Measurements from ENCODE around the gene CPNE5. TPM values are rescaled to one million over a fixed set of nuclear protein-coding genes. Genes with fewer than 3 reads are reported as not detected.

The CPNE5 gene
- 1 to 10 TPM in 3 of 5 experiments, under 1 TPM in 1, not detected in 1; 0.27 to 5.1 (median 2.4) TPM for total RNA-seq
- under 1 TPM; 0.09 to 0.52 TPM for polyA plus RNA-seq
- not detected for total RNA-seq

DNA sequence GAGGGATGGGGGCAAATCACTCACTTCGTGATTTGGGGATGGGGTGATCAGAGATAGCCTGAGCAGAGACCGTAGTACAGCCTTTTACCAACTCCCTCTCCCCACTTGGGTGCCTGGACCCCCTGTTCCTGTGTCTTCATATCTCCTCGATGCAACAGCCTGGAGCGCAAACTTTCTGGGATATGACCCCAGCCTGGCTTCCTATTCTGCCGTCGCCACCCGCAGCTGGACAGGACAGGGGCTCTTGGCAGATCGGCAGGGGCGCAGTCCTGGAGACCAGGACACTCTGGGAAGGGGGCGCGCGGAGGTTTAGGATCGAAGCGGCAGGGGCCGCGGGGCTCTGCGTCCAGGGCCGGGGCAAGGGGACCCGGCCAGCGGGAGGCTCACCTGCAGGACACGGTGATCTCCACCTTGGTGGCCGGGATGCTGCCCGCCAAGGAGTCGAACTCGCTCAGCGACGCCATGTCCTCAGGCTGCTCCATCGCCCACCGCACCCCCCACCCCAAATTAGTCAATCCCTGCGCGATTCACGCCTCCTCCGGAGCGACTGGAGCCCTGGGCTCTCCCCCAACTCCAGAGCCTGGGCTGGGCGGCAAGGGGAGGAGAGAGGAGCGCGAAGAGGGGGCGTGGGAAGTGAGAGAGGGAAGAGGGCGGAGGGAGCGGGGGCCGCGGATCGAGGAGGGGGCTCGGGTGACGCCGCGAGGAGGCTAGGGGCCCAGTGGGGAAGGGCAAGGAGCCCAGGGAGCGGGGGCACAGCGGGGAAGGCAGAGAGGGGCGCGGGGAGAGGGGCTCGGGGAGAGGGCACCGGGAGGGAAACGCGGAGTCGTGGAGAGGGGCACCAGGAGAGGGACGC lies at the start of gene CPNE5:
CPNE5 (minus strand) TSS at position 549 of the 853 bp plus-strand sequence; CDS start at position 482, 67 bp downstream.
- intact Hi-C loops (cut with micrococcal nuclease): no loop called here
- no peak within 1 kb of the TSS for H3K27ac ChIP-seq (ENCODE audit: low read depth, low read length)
- peaks cover 0 to 1% (median 0%) of the 10 kb centered on the region in 11 donors for H3K9me3 Mint-ChIP-seq
- H3K27me3 ChIP-seq (ENCODE audit: control insufficient read depth in 2 of 2, insufficient read depth in 2 of 2, low read length in 2 of 2): peaks cover 4 to 24% of the 10 kb centered on the region in 2 donors
- peaks cover 3 to 5% of the 10 kb centered on the region in 2 donors for H3K4me1 ChIP-seq (ENCODE audit: control insufficient read depth in 2 of 2, insufficient read depth in 2 of 2, low read length in 2 of 2)
- H3K4me3 Mint-ChIP-seq: peak within 1 kb of the TSS; percentile 72 to 85 (median 78)
- no peaks in the 10 kb centered on the region for H3K9me3 ChIP-seq (ENCODE audit: control insufficient read depth in 2 of 3, low read length in 3 of 3)
- H3K36me3 Mint-ChIP-seq: peaks cover 0 to 3% (median 0%) of the 10 kb centered on the region in 5 donors
- H3K36me3 ChIP-seq (ENCODE audit: control insufficient read depth in 2 of 3, insufficient read depth in 3 of 3, low read length in 3 of 3): no peaks in the 10 kb centered on the region
- ATAC-seq (no peak), DNase-seq (peak in 1 of 9 donors; percentile 34)
- H3K4me3 ChIP-seq (ENCODE audit: low read length): peak within 1 kb of the TSS; percentile 47
- peaks cover 19 to 51% (median 22%) of the 10 kb centered on the region in 5 donors for H3K27me3 Mint-ChIP-seq
- peaks cover 0 to 14% (median 13%) of the 10 kb centered on the region in 7 donors for H3K4me1 Mint-ChIP-seq
- CTCF ChIA-PET: no interaction called here
- peak within 1 kb of the TSS in 3 of 9 donors; percentile 14 to 64 (median 53) for H3K27ac Mint-ChIP-seq
- POLR2A ChIA-PET: no interaction called here

DNA sequence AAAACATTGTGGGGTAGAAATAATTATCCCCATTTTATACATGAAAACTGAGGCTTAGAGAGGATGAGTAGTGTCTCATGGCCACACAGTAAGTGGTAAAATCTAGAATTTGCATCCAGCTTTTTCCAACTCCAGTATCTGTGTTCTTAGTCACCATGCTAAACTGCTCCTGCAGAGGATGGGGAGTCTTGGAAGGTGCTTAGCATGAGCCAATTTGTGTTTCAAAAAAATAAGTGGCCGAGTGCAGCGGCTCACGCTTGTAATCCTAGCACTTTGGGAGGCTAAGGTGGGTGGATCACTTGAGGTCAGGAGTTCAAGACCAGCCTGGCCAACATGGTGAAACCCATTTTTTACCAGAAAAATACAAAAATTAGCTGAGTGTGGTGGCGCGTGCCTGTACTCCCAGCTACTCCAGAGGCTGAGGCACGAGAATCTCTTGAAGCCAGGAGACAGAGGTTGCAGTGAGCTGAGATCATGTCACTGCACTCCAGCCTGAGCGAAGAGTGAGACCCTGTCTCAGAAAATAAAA lies 48.9 kb upstream of the CPNE5 start:
- peaks cover 16 to 24% of the 10 kb centered on the region in 2 donors for H3K4me1 ChIP-seq (ENCODE audit: control insufficient read depth in 2 of 2, insufficient read depth in 2 of 2, low read length in 2 of 2)
- peaks cover 27 to 50% (median 39%) of the 10 kb centered on the region in 7 donors for H3K4me1 Mint-ChIP-seq
- no peak for ATAC-seq
- peaks cover 0 to 1% (median 0%) of the 10 kb centered on the region in 11 donors for H3K9me3 Mint-ChIP-seq
- intact Hi-C loops (cut with micrococcal nuclease): loop anchor here in 1 of 2 donors (5.0 kb wide), 1 partner anchor 809 kb away; the partner anchor contains the start of gene MDGA1
- CTCF ChIA-PET: interaction anchor here (1.7 to 1.8 kb wide), 2 partner anchors 25 to 130 kb away, joined by 4 to 5 read pairs; no protein-coding TSS in a partner anchor
- H3K27ac Mint-ChIP-seq: peak overlapping the region in 3 of 9 donors; percentile 8 to 29 (median 22)
- no peaks in the 10 kb centered on the region for H3K27me3 ChIP-seq (ENCODE audit: control insufficient read depth in 2 of 2, insufficient read depth in 2 of 2, low read length in 2 of 2)
- no peaks in the 10 kb centered on the region for H3K9me3 ChIP-seq (ENCODE audit: control insufficient read depth in 2 of 3, low read length in 3 of 3)
- no peaks in the 10 kb centered on the region for H3K36me3 ChIP-seq (ENCODE audit: control insufficient read depth in 2 of 3, insufficient read depth in 3 of 3, low read length in 3 of 3)
- DNase-seq: no peak
- no peak overlapping the region for H3K4me3 ChIP-seq (ENCODE audit: low read length)
- H3K4me3 Mint-ChIP-seq: no peak overlapping the region
- H3K36me3 Mint-ChIP-seq: peaks cover 0 to 8% (median 0%) of the 10 kb centered on the region in 5 donors
- POLR2A ChIA-PET: interaction anchor here (1.5 to 1.6 kb wide), 2 partner anchors 16 to 18 kb away, joined by 5 read pairs; no protein-coding TSS in a partner anchor
- no peaks in the 10 kb centered on the region for H3K27me3 Mint-ChIP-seq
- H3K27ac ChIP-seq (ENCODE audit: low read depth, low read length): no peak overlapping the region

DNA sequence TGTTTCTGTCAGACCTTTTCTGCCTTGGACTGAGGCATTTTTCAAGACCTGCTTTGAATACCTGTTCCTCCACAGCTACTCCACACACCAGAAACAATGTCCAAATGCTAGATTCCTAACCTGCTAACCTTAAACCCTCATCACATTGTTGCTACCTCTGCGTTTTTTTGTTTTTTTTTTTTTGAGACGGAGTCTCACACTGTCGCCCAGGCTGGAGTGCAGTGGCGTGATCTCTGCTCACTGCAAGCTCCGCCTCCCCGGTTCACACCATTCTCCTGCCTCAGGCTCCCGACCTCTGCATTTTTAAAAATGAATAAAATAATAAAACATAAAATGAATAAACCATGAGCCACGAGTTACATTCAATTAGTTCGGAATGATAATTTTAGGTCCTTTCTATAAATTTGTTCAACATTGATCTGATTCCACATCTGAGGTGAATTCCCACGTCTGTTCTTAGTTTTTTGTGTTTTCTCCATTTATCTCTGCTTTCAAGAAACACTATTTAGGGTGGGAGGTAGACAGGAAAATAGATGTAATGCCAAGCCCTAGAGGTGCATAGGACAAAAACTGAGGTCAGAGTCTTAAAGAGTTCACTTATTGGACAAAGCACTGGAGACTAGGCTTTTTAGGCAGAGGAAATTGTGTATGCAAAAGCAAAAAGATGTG lies 47.8 kb upstream of the CPNE5 start:
- peak overlapping the region; percentile 1 to 95 (median 90) for H3K27ac Mint-ChIP-seq
- H3K27ac ChIP-seq (ENCODE audit: low read depth, low read length): peak overlapping the region; percentile 81
- intact Hi-C loops (cut with micrococcal nuclease): loop anchor here in 1 of 2 donors (5.0 kb wide), 1 partner anchor 810 kb away; the partner anchor contains the start of gene MDGA1
- ATAC-seq: no peak
- H3K4me3 Mint-ChIP-seq: peak overlapping the region; percentile 48 to 91 (median 88)
- H3K36me3 Mint-ChIP-seq: peaks cover 0 to 8% (median 0%) of the 10 kb centered on the region in 5 donors
- peaks cover 0 to 1% (median 0%) of the 10 kb centered on the region in 11 donors for H3K9me3 Mint-ChIP-seq
- H3K4me1 Mint-ChIP-seq: peaks cover 27 to 50% (median 39%) of the 10 kb centered on the region in 7 donors
- H3K27me3 Mint-ChIP-seq: no peaks in the 10 kb centered on the region
- H3K27me3 ChIP-seq (ENCODE audit: control insufficient read depth in 2 of 2, insufficient read depth in 2 of 2, low read length in 2 of 2): no peaks in the 10 kb centered on the region
- H3K4me1 ChIP-seq (ENCODE audit: control insufficient read depth in 2 of 2, insufficient read depth in 2 of 2, low read length in 2 of 2): peaks cover 16 to 24% of the 10 kb centered on the region in 2 donors
- POLR2A ChIA-PET: no interaction called here
- H3K9me3 ChIP-seq (ENCODE audit: control insufficient read depth in 2 of 3, low read length in 3 of 3): no peaks in the 10 kb centered on the region
- H3K4me3 ChIP-seq (ENCODE audit: low read length): peak overlapping the region; percentile 96
- CTCF ChIA-PET: no interaction called here
- H3K36me3 ChIP-seq (ENCODE audit: control insufficient read depth in 2 of 3, insufficient read depth in 3 of 3, low read length in 3 of 3): no peaks in the 10 kb centered on the region
- DNase-seq: no peak

DNA sequence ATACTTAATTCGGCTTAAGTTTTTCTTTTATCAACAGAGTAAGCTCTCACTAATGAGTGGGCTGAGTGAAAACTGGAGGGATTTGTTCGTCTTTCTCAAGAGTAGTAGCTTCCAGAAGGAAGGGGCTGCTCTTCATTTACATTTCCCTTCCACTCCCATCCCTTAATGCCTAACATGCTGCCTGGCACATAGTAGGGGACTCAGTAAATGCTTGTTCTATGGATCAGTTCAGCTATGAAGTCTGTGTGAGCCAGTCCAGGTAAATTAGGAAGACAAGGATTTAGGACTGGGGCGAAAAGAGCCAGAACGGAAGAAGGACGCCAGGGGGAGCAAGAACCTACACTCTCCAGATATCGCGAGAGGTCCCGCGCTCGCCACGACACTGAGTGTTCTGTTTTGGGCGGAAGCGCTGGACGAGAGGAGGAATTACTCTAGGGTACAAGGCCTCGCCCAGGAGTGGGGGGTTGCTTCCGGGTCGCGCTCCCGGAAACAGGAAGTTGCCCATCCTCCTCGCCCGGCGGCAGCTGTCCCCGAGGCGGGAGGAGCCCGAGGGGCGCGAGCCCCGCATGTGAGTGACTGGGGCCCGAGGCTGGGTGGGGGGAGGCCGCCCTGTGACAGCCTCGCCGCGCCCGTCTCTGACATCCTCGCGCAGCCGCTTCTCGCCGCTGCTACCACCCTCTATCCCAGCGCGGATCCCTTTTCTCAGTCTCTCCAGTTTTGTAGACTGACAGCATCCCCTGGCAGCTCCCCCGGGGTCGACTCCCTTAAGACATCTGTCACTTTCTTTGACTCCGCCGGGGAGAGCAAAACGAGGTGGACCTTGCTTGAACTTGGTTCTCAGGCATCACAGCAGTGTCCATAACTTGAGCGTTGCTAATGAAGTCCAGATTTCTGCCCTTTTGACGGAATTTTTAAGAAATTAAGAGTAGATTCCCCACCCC lies 46.5 kb upstream of the CPNE5 start, which contains the start of gene C6orf89:
C6orf89 (plus strand) TSS at position 492 of the 941 bp plus-strand sequence. CDS start 13,493 bp downstream, outside the sequence.
- Mint-ChIP-seq H3K4me1 (peaks cover 25 to 47% (median 39%) of the 10 kb centered on the region in 7 donors), H3K36me3 (peaks cover 0 to 3% (median 0%) of the 10 kb centered on the region in 5 donors), H3K27me3 (no peaks in the 10 kb centered on the region), H3K4me3 (peak within 1 kb of the TSS; percentile 83 to 92 (median 90)), H3K27ac (peak within 1 kb of the TSS; percentile 90 to 97 (median 95)), H3K9me3 (peaks cover 0 to 1% (median 0%) of the 10 kb centered on the region in 11 donors)
- Histone ChIP-seq H3K4me3 (ENCODE audit: low read length) (peak within 1 kb of the TSS; percentile 96), H3K4me1 (ENCODE audit: control insufficient read depth in 2 of 2, insufficient read depth in 2 of 2, low read length in 2 of 2) (peaks cover 16 to 24% of the 10 kb centered on the region in 2 donors), H3K27ac (ENCODE audit: low read depth, low read length) (peak within 1 kb of the TSS; percentile 81), H3K9me3 (ENCODE audit: control insufficient read depth in 2 of 3, low read length in 3 of 3) (no peaks in the 10 kb centered on the region), H3K27me3 (ENCODE audit: control insufficient read depth in 2 of 2, insufficient read depth in 2 of 2, low read length in 2 of 2) (no peaks in the 10 kb centered on the region), H3K36me3 (ENCODE audit: control insufficient read depth in 2 of 3, insufficient read depth in 3 of 3, low read length in 3 of 3) (no peaks in the 10 kb centered on the region)
- ChIA-PET CTCF (interaction anchor here (0.6 to 3.9 kb wide), 18 partner anchors 11 to 387 kb away, joined by 3 to 51 read pairs (median 5); partner anchors contain the start of genes MTCH1 and PPIL1), POLR2A (interaction anchor here (0.5 to 4.2 kb wide), 17 partner anchors 11 to 324 kb away, joined by 3 to 45 read pairs (median 4); partner anchors contain the start of genes MTCH1, PI16 and PPIL1)
- peak; percentile 86 to 98 (median 95) for DNase-seq
- peak; percentile 100 for ATAC-seq
- intact Hi-C loops (cut with micrococcal nuclease): loop anchor here (1.0 to 5.0 kb wide), 13 partner anchors 10 to 858 kb away; partner anchors contain the start of genes MTCH1 (in 2 of the 2), CMTR1 (in 1 of the 2), MAPK14 (in 1 of the 2) and MDGA1 (in 1 of the 2)

DNA sequence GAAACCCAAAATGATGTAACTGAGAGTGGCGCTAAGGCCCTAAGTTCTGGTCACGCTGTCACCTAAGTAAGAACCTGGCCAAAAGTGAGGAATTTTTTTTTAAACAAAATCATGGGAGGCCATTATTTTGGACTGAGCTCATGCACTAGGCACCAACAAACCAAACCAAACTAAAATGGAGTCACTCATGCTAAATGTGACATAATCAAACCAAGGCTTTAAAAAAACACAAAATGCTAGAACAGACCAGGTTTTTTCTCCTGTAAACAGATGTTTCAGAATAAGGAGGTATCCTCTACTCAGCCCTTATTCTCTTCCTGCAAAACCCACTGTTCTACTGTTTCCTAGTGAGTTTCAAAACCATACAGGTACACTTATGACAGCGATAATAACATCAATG lies 45.4 kb upstream of the CPNE5 start:
- intact Hi-C loops (cut with micrococcal nuclease): loop anchor here (1.0 to 5.0 kb wide), 13 partner anchors 9 to 857 kb away; partner anchors contain the start of genes MTCH1 (in 2 of the 2), CMTR1 (in 1 of the 2), MAPK14 (in 1 of the 2) and MDGA1 (in 1 of the 2)
- H3K27ac Mint-ChIP-seq: peak overlapping the region in 6 of 9 donors; percentile 8 to 97 (median 81)
- H3K4me1 Mint-ChIP-seq: peaks cover 24 to 40% (median 35%) of the 10 kb centered on the region in 7 donors
- Histone ChIP-seq H3K4me3 (ENCODE audit: low read length) (no peak overlapping the region), H3K36me3 (ENCODE audit: control insufficient read depth in 2 of 3, insufficient read depth in 3 of 3, low read length in 3 of 3) (no peaks in the 10 kb centered on the region), H3K27ac (ENCODE audit: low read depth, low read length) (peak overlapping the region; percentile 81), H3K9me3 (ENCODE audit: control insufficient read depth in 2 of 3, low read length in 3 of 3) (no peaks in the 10 kb centered on the region), H3K4me1 (ENCODE audit: control insufficient read depth in 2 of 2, insufficient read depth in 2 of 2, low read length in 2 of 2) (peaks cover 16 to 24% of the 10 kb centered on the region in 2 donors), H3K27me3 (ENCODE audit: control insufficient read depth in 2 of 2, insufficient read depth in 2 of 2, low read length in 2 of 2) (no peaks in the 10 kb centered on the region)
- peaks cover 0 to 3% (median 0%) of the 10 kb centered on the region in 5 donors for H3K36me3 Mint-ChIP-seq
- ATAC-seq: no peak
- H3K27me3 Mint-ChIP-seq: peaks cover 0 to 3% (median 0%) of the 10 kb centered on the region in 5 donors
- CTCF ChIA-PET: interaction anchor here (0.7 to 3.9 kb wide), 11 partner anchors 10 to 388 kb away, joined by 3 to 51 read pairs (median 6); partner anchors contain the start of genes MTCH1 and PPIL1
- POLR2A ChIA-PET: interaction anchor here (1.1 to 4.2 kb wide), 8 partner anchors 10 to 133 kb away, joined by 4 to 45 read pairs (median 6); partner anchors contain the start of genes MTCH1, PI16 and PPIL1
- peaks cover 0 to 1% (median 0%) of the 10 kb centered on the region in 11 donors for H3K9me3 Mint-ChIP-seq
- peak overlapping the region in 1 of 10 donors; percentile 16 for H3K4me3 Mint-ChIP-seq
- no peak for DNase-seq

Measured in naive thymus-derived CD4-positive, alpha-beta T cell (primary cell).